ENCODE results near the gene TMEM176A. TPM values are rescaled to one million over a fixed set of nuclear protein-coding genes. Genes with fewer than 3 reads are reported as not detected.

Gene TMEM176A
- total RNA-seq, 1 experiment from 2014 or later = 0.39 TPM

- DNase-seq (ENCODE audit: low read depth, low spot score) = no peak
- CTCF ChIA-PET = interaction anchor here (0.7 kb wide), 1 partner anchor 35 kb away, joined by 3 read pairs; no protein-coding TSS in a partner anchor
Observed at GRCh38 chr7:150829426-150829825, 28.9 kb downstream of the TMEM176A start.

GRCh38 chr7:150830937-150831336 lies 30.4 kb downstream of the TMEM176A start:
- CTCF ChIA-PET = no interaction called here
- POLR2A ChIA-PET = no interaction called here
- no TSS peak for BruUV-seq (replicated peaks)

More at GRCh38 chr7:150829426-150829825, 28.9 kb downstream of the TMEM176A start:
- intact Hi-C loops (cut with micrococcal nuclease; ENCODE audit: unreplicated experiment) = no loop called here
- no peak overlapping the region for H3K4me3 ChIP-seq (ENCODE audit: low read depth in 2 of 2, low read length in 2 of 2)
- no peak overlapping the region for H3K27ac ChIP-seq (ENCODE audit: low read length)
- in situ Hi-C loops (cut with HindIII; ENCODE audit: low pct_unique_long_range_greater_than_20kb, low sequenced_read_pairs) = no loop called here
- POLR2A ChIA-PET = no interaction called here
- 0 out of 2 replicates have a peak, but pooled peaks cover 3% of the 10 kb centered on the region for H3K27me3 ChIP-seq (ENCODE audit: control insufficient read depth, insufficient read depth, low read length)
- BruUV-seq (replicated peaks) = no TSS peak
- H3K36me3 ChIP-seq (ENCODE audit: control insufficient read depth, insufficient read depth, low read length) = no peaks in the 10 kb centered on the region
- no peaks in the 10 kb centered on the region for H3K9me3 ChIP-seq (ENCODE audit: control insufficient read depth, insufficient read depth, low read depth, low read length)
- no peak for ATAC-seq
- H3K4me1 ChIP-seq (ENCODE audit: control insufficient read depth, insufficient read depth, low read length) = no peaks in the 10 kb centered on the region
- TF ChIP-seq REST (IDR thresholded peaks at IDR 0.05; ENCODE audit: insufficient read depth in 1 of 2, low read depth in 2 of 2, low read length in 1 of 2) (no peak), CTCF (IDR thresholded peaks at IDR 0.05) (no peak), SIN3A (IDR thresholded peaks at IDR 0.05; ENCODE audit: borderline replicate concordance, insufficient read depth, low read depth, low read length) (no peak), POLR2AphosphoS5 (IDR thresholded peaks at IDR 0.05; ENCODE audit: low read depth, low read length) (no peak), TCF7L2 (IDR thresholded peaks at IDR 0.05; ENCODE audit: low read depth, low read length) (no peak)

More at GRCh38 chr7:150830937-150831336, 30.4 kb downstream of the TMEM176A start:
- DNase-seq (ENCODE audit: low read depth, low spot score) = no peak
- in situ Hi-C loops (cut with HindIII; ENCODE audit: low pct_unique_long_range_greater_than_20kb, low sequenced_read_pairs) (no loop called here), intact Hi-C loops (cut with micrococcal nuclease; ENCODE audit: unreplicated experiment) (no loop called here)
- no peak overlapping the region for H3K27ac ChIP-seq (ENCODE audit: low read length)
- no peaks in the 10 kb centered on the region for H3K4me1 ChIP-seq (ENCODE audit: control insufficient read depth, insufficient read depth, low read length)
- H3K9me3 ChIP-seq (ENCODE audit: control insufficient read depth, insufficient read depth, low read depth, low read length) = no peaks in the 10 kb centered on the region
- no peak for ATAC-seq
- H3K4me3 ChIP-seq (ENCODE audit: low read depth in 2 of 2, low read length in 2 of 2) = no peak overlapping the region
- no peaks in the 10 kb centered on the region for H3K36me3 ChIP-seq (ENCODE audit: control insufficient read depth, insufficient read depth, low read length)
- TF ChIP-seq REST (IDR thresholded peaks at IDR 0.05; ENCODE audit: insufficient read depth in 1 of 2, low read depth in 2 of 2, low read length in 1 of 2) = no peak
- TF ChIP-seq POLR2AphosphoS5 (IDR thresholded peaks at IDR 0.05; ENCODE audit: low read depth, low read length) = no peak
- no peak for TF ChIP-seq SIN3A (IDR thresholded peaks at IDR 0.05; ENCODE audit: borderline replicate concordance, insufficient read depth, low read depth, low read length)
- TF ChIP-seq TCF7L2 (IDR thresholded peaks at IDR 0.05; ENCODE audit: low read depth, low read length) = no peak
- no peak for TF ChIP-seq CTCF (IDR thresholded peaks at IDR 0.05)
- H3K27me3 ChIP-seq (ENCODE audit: control insufficient read depth, insufficient read depth, low read length) = 0 out of 2 replicates have a peak, but pooled peaks cover 3% of the 10 kb centered on the region
